SK-N-SH (cell line): ENCODE results near the gene SHROOM3.

Experiments used
- FOSL2 ChIP-seq: IDR thresholded peaks from 2 replicates; pipeline ENCODE4 v1.4.0; 2012; ENCODE audit warnings: low read depth, mild to moderate bottlenecking, moderate library complexity, borderline replicate concordance
- RAD21 ChIP-seq: IDR thresholded peaks from 2 replicates; pipeline ENCODE4 v1.6.1; 2012; ENCODE audit warnings: mild to moderate bottlenecking, low read length
- RCOR1 ChIP-seq: fragments of 150-350 bp; IDR thresholded peaks from 2 replicates; pipeline ENCODE4 v1.6.1; 2017; ENCODE audit warnings: antibody characterized with exemption, low read length
- SIN3A ChIP-seq: IDR thresholded peaks from 2 replicates; pipeline ENCODE4 v1.6.1; 2012; ENCODE audit warnings: low read depth, mild to moderate bottlenecking, low read length, moderate library complexity, borderline replicate concordance
- YY1 ChIP-seq: IDR thresholded peaks from 2 replicates; pipeline ENCODE4 v1.4.0; 2012; ENCODE audit warnings: low read depth, mild to moderate bottlenecking
- TF ChIP-seq, protein P1 (sequence below): fragments of 200-600 bp; sonication (generic); IDR thresholded peaks from 2 replicates; pipeline ENCODE4 v1.6.1; 2017; ENCODE audit warnings: antibody characterized with exemption, mild to moderate bottlenecking, moderate library complexity
- TF ChIP-seq, protein P2 (sequence below): IDR thresholded peaks from 2 replicates; pipeline ENCODE4 v1.4.0; 2012; ENCODE audit warnings: low read depth, borderline replicate concordance

DNA sequence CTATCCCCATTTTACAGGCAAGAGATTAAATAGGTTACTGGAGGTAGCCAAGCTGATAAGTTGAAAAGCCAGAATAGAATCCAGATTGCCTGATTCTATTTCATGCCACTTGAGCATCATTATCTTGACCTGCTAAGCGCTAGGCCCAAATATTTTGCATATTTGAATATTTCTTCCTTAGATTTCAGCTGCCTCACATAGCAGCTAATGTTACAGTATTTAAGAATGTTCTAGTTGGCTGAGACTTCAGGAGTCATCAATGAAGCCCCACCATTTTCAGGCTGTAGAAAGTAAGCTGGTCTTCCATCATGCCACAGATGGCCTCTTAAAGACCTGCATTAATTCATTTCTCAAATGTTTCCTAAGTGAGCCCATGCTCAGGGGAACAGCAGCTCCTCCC lies 121.4 kb downstream of the SHROOM3 start:
- TF ChIP-seq, protein P1, sequence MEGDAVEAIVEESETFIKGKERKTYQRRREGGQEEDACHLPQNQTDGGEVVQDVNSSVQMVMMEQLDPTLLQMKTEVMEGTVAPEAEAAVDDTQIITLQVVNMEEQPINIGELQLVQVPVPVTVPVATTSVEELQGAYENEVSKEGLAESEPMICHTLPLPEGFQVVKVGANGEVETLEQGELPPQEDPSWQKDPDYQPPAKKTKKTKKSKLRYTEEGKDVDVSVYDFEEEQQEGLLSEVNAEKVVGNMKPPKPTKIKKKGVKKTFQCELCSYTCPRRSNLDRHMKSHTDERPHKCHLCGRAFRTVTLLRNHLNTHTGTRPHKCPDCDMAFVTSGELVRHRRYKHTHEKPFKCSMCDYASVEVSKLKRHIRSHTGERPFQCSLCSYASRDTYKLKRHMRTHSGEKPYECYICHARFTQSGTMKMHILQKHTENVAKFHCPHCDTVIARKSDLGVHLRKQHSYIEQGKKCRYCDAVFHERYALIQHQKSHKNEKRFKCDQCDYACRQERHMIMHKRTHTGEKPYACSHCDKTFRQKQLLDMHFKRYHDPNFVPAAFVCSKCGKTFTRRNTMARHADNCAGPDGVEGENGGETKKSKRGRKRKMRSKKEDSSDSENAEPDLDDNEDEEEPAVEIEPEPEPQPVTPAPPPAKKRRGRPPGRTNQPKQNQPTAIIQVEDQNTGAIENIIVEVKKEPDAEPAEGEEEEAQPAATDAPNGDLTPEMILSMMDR, result no peak
- TF ChIP-seq SIN3A (no peak), YY1 (no peak), RAD21 (no peak), FOSL2 (no peak), RCOR1 (no peak)
- TF ChIP-seq, protein P2, sequence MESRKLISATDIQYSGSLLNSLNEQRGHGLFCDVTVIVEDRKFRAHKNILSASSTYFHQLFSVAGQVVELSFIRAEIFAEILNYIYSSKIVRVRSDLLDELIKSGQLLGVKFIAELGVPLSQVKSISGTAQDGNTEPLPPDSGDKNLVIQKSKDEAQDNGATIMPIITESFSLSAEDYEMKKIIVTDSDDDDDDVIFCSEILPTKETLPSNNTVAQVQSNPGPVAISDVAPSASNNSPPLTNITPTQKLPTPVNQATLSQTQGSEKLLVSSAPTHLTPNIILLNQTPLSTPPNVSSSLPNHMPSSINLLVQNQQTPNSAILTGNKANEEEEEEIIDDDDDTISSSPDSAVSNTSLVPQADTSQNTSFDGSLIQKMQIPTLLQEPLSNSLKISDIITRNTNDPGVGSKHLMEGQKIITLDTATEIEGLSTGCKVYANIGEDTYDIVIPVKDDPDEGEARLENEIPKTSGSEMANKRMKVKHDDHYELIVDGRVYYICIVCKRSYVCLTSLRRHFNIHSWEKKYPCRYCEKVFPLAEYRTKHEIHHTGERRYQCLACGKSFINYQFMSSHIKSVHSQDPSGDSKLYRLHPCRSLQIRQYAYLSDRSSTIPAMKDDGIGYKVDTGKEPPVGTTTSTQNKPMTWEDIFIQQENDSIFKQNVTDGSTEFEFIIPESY, result no peak
